B cell (primary cell): ENCODE data around the gene THSD4.

Experiments used
- EZH2 ChIP-seq: IDR thresholded peaks from 2 replicates; pipeline ENCODE4 v1.6.1; 2012; ENCODE audit warnings: borderline replicate concordance, low read depth, mild to moderate bottlenecking, moderate library complexity, low read length; ENCODE audit not compliant: insufficient read depth, poor library complexity, severe bottlenecking
- TF ChIP-seq, protein P1 (sequence below): fragments of 200-600 bp; IDR thresholded peaks from one replicate; pipeline ENCODE4 v1.8.0; 2022; ENCODE audit warnings: antibody characterized with exemption, mild to moderate bottlenecking

DNA sequence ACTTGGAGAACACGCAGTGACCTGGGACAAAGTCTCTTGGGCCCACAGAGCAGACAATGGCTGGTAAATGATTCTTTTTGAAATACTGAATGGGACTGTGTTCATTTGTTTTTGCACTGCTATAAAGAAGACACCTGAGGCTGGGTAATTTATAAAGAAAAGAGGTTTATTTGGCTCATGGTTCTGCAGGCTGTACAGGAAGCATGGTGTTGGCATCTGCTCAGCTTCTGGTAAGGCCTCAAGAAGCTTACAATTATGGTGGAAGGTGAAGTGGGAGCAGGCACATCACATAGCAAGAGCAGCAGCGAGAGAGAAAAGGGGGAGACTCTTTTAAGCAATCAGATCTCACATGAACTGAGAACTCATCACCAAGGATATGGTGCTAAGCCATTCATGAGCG is 321.6 kb downstream of the THSD4 start:
- TF ChIP-seq, protein P1, sequence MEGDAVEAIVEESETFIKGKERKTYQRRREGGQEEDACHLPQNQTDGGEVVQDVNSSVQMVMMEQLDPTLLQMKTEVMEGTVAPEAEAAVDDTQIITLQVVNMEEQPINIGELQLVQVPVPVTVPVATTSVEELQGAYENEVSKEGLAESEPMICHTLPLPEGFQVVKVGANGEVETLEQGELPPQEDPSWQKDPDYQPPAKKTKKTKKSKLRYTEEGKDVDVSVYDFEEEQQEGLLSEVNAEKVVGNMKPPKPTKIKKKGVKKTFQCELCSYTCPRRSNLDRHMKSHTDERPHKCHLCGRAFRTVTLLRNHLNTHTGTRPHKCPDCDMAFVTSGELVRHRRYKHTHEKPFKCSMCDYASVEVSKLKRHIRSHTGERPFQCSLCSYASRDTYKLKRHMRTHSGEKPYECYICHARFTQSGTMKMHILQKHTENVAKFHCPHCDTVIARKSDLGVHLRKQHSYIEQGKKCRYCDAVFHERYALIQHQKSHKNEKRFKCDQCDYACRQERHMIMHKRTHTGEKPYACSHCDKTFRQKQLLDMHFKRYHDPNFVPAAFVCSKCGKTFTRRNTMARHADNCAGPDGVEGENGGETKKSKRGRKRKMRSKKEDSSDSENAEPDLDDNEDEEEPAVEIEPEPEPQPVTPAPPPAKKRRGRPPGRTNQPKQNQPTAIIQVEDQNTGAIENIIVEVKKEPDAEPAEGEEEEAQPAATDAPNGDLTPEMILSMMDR: no peak
- TF ChIP-seq EZH2: no peak
